SK-N-SH treated with all-trans-retinoic acid at 6 μM for 48 hours (cell line): Measurements from ENCODE around the gene ATXN10.

Experiments used
- ATAC-seq: fragments of 200-7000 bp; cut with Tn5 transposase; 3 replicates; pipeline ENCODE4 v1.9.1; 2020; ENCODE audit warnings: mild to moderate bottlenecking, moderate library complexity
- CREB5 ChIP-seq: fragments of 250-450 bp; sonication (Bioruptor Pico); IDR thresholded peaks from 2 replicates; pipeline ENCODE4 v1.5.1; 2020; ENCODE audit warnings: low read depth, mild to moderate bottlenecking, moderate library complexity
- CSDC2 ChIP-seq: fragments of 250-450 bp; sonication (Bioruptor Pico); IDR thresholded peaks from 2 replicates; pipeline ENCODE4 v1.5.0; 2020; ENCODE audit warnings: mild to moderate bottlenecking, moderate library complexity
- CSRNP3 ChIP-seq: fragments of 250-450 bp; sonication (Bioruptor Pico); IDR thresholded peaks from 2 replicates; pipeline ENCODE4 v1.5.1; 2021; ENCODE audit warnings: mild to moderate bottlenecking, moderate library complexity
- ESRRG ChIP-seq: fragments of 250-450 bp; sonication (Bioruptor Pico); IDR thresholded peaks from 2 replicates; pipeline ENCODE4 v1.6.1; 2021; ENCODE audit warnings: mild to moderate bottlenecking
- GLIS3 ChIP-seq: fragments of 250-450 bp; sonication (Bioruptor Pico); IDR thresholded peaks from 2 replicates; pipeline ENCODE4 v1.5.0; 2020; ENCODE audit warnings: mild to moderate bottlenecking, moderate library complexity
- ISL1 ChIP-seq: fragments of 250-450 bp; sonication (Bioruptor Pico); IDR thresholded peaks from 2 replicates; pipeline ENCODE4 v2.1.2; 2022; ENCODE audit warnings: mild to moderate bottlenecking, moderate library complexity
- OSR1 ChIP-seq: fragments of 250-450 bp; sonication (Bioruptor Pico); IDR thresholded peaks from 2 replicates; pipeline ENCODE4 v1.8.0; 2022; ENCODE audit warnings: moderate library complexity, mild to moderate bottlenecking, inconsistent platforms
- PATZ1 ChIP-seq: fragments of 250-450 bp; sonication (Bioruptor Pico); IDR thresholded peaks from 2 replicates; pipeline ENCODE4 v1.8.0; 2020; ENCODE audit warnings: mild to moderate bottlenecking, moderate library complexity, borderline replicate concordance
- POU6F1 ChIP-seq: fragments of 250-450 bp; sonication (Bioruptor Pico); IDR thresholded peaks from 2 replicates; pipeline ENCODE4 v1.8.0; 2021; ENCODE audit warnings: low read depth, mild to moderate bottlenecking, moderate library complexity, borderline replicate concordance
- PPARA ChIP-seq: fragments of 250-450 bp; sonication (Bioruptor Pico); IDR thresholded peaks from 2 replicates; pipeline ENCODE4 v1.5.0; 2020; ENCODE audit warnings: mild to moderate bottlenecking, borderline replicate concordance
- RARB ChIP-seq: fragments of 250-450 bp; sonication (Bioruptor Pico); IDR thresholded peaks from 2 replicates; pipeline ENCODE4 v1.8.0; 2021; ENCODE audit warnings: mild to moderate bottlenecking, moderate library complexity
- SNAI2 ChIP-seq: fragments of 250-450 bp; sonication (Bioruptor Pico); IDR thresholded peaks from 2 replicates; pipeline ENCODE4 v1.5.0; 2020; ENCODE audit warnings: mild to moderate bottlenecking, moderate library complexity
- TCF4 ChIP-seq: fragments of 250-450 bp; sonication (Bioruptor Pico); IDR thresholded peaks from 2 replicates; pipeline ENCODE4 v1.8.0; 2021; ENCODE audit warnings: mild to moderate bottlenecking, moderate library complexity, borderline replicate concordance
- TOX ChIP-seq: fragments of 250-450 bp; sonication (Bioruptor Pico); IDR thresholded peaks from 2 replicates; pipeline ENCODE4 v1.8.0; 2021; ENCODE audit warnings: mild to moderate bottlenecking, moderate library complexity, borderline replicate concordance
- ZC3H10 ChIP-seq: fragments of 250-450 bp; sonication (Bioruptor Pico); IDR thresholded peaks from 2 replicates; pipeline ENCODE4 v1.5.1; 2021; ENCODE audit warnings: mild to moderate bottlenecking, moderate library complexity
- ZFP3 ChIP-seq: fragments of 250-450 bp; sonication (Bioruptor Pico); IDR thresholded peaks from 2 replicates; pipeline ENCODE4 v1.5.0; 2020; ENCODE audit warnings: mild to moderate bottlenecking, moderate library complexity
- ZFP30 ChIP-seq: fragments of 450-650 bp; formaldehyde crosslinking; IDR thresholded peaks from 2 replicates; pipeline ENCODE4 v1.5.0; 2022; ENCODE audit warnings: mild to moderate bottlenecking, moderate library complexity
- ZNF565 ChIP-seq: fragments of 450-650 bp; formaldehyde crosslinking; conservative IDR thresholded peaks from 2 replicates; pipeline ENCODE4 v1.5.0; 2020; ENCODE audit warnings: low read depth, mild to moderate bottlenecking, moderate library complexity
- ZNF70 ChIP-seq: fragments of 450-650 bp; formaldehyde crosslinking; IDR thresholded peaks from 2 replicates; pipeline ENCODE4 v1.5.0; 2020; ENCODE audit warnings: mild to moderate bottlenecking, moderate library complexity
- ZNF8 ChIP-seq: fragments of 450-650 bp; formaldehyde crosslinking; IDR thresholded peaks from 2 replicates; pipeline ENCODE4 v1.5.0; 2020; ENCODE audit warnings: mild to moderate bottlenecking, moderate library complexity

The ATXN10 gene

GRCh38 chr22:45788522-45788921 lies 116.9 kb downstream of the ATXN10 start:
- no peak for ATAC-seq

GRCh38 chr22:45790401-45790800 lies 118.8 kb downstream of the ATXN10 start:
- ATAC-seq = no peak
- TF ChIP-seq ISL1 (CRISPR knock-in tag) = no peak
- TF ChIP-seq RARB (CRISPR knock-in tag) = no peak
- no peak for TF ChIP-seq ZNF565 (CRISPR knock-in tag)
- no peak for TF ChIP-seq ZNF70 (CRISPR knock-in tag)
- TF ChIP-seq PPARA (CRISPR knock-in tag) = no peak
- no peak for TF ChIP-seq ZFP3 (CRISPR knock-in tag)
- no peak for TF ChIP-seq TCF4 (CRISPR knock-in tag)
- no peak for TF ChIP-seq TOX (CRISPR knock-in tag)
- no peak for TF ChIP-seq CSDC2 (CRISPR knock-in tag)
- no peak for TF ChIP-seq OSR1 (CRISPR knock-in tag)
- no peak for TF ChIP-seq POU6F1 (CRISPR knock-in tag)
- no peak for TF ChIP-seq CSRNP3 (CRISPR knock-in tag)
- no peak for TF ChIP-seq GLIS3 (CRISPR knock-in tag)
- no peak for TF ChIP-seq SNAI2 (CRISPR knock-in tag)
- no peak for TF ChIP-seq CREB5
- TF ChIP-seq ESRRG (CRISPR knock-in tag) = no peak
- no peak for TF ChIP-seq PATZ1 (CRISPR knock-in tag)
- no peak for TF ChIP-seq ZNF8 (CRISPR knock-in tag)
- TF ChIP-seq ZC3H10 (CRISPR knock-in tag) = no peak

More at GRCh38 chr22:45788522-45788921, 116.9 kb downstream of the ATXN10 start:
- TF ChIP-seq ISL1 (CRISPR knock-in tag) (no peak), CSRNP3 (CRISPR knock-in tag) (no peak), TOX (CRISPR knock-in tag) (no peak), ZNF565 (CRISPR knock-in tag) (no peak), ZFP30 (CRISPR knock-in tag) (no peak), ZNF8 (CRISPR knock-in tag) (no peak), TCF4 (CRISPR knock-in tag) (no peak), ZFP3 (CRISPR knock-in tag) (no peak), RARB (CRISPR knock-in tag) (no peak), GLIS3 (CRISPR knock-in tag) (no peak), CSDC2 (CRISPR knock-in tag) (no peak), CREB5 (no peak), PPARA (CRISPR knock-in tag) (no peak)
- TF ChIP-seq, all 23 proteins: peak for 0

- no peak for TF ChIP-seq ZFP3 (CRISPR knock-in tag)
- no peak for TF ChIP-seq ZFP30 (CRISPR knock-in tag)
- TF ChIP-seq GLIS3 (CRISPR knock-in tag) = no peak
- ATAC-seq = no peak
Measured at GRCh38 chr22:45793161-45793560, 121.5 kb downstream of the ATXN10 start.
